K562 (cell line): Measurements from ENCODE around the gene PRKAR2B. TPM values are rescaled to one million over a fixed set of nuclear protein-coding genes. Genes with fewer than 3 reads are reported as not detected.

ENCODE experiments used
- CHD7 ChIP-seq: fragments of 200-600 bp; sonication (generic); IDR thresholded peaks from one replicate; pipeline ENCODE4 v1.6.1; 2012; ENCODE audit warnings: mild to moderate bottlenecking, low read depth, low read length, inconsistent platforms
- NCOA2 ChIP-seq, 2 experiments: fragments of 450-650 bp; IDR thresholded peaks; 2 replicates each; pipeline ENCODE4 v1.6.1; 2018; ENCODE audit warnings: mild to moderate bottlenecking in 2 of 2, moderate library complexity in 1 of 2; ENCODE audit not compliant: partially characterized antibody in 2 of 2
- NR1H2 ChIP-seq: sonication (generic); formaldehyde crosslinking; IDR thresholded peaks from 2 replicates; pipeline ENCODE4 v1.4.0; 2020; ENCODE audit warnings: mild to moderate bottlenecking, missing genetic modification reagents
- PCBP1 ChIP-seq: fragments of 200-400 bp; formaldehyde crosslinking; IDR thresholded peaks from 2 replicates; pipeline ENCODE4 v1.6.1; 2018; ENCODE audit warnings: mild to moderate bottlenecking, low read depth, low read length; ENCODE audit not compliant: poor library complexity, severe bottlenecking
- SIN3B ChIP-seq: fragments of 450-650 bp; IDR thresholded peaks from 2 replicates; pipeline ENCODE4 v1.6.1; 2017; ENCODE audit warnings: low read depth, mild to moderate bottlenecking, moderate library complexity
- SRSF9 ChIP-seq: fragments of 200-400 bp; formaldehyde crosslinking; IDR thresholded peaks from 2 replicates; pipeline ENCODE4 v1.6.1; 2017; ENCODE audit warnings: low read depth, low read length, borderline replicate concordance
- TGIF2 ChIP-seq: sonication (generic); formaldehyde crosslinking; IDR thresholded peaks from 2 replicates; pipeline ENCODE4 v1.8.1; 2022; ENCODE audit warnings: mild to moderate bottlenecking, missing genetic modification reagents, moderate library complexity
- YY1 ChIP-seq, 3 experiments: IDR thresholded peaks; 2 replicates each; pipeline ENCODE4 v1.6.1; 2011; ENCODE audit warnings: low read length in 2 of 3, mild to moderate bottlenecking in 2 of 3, moderate library complexity in 2 of 3, borderline replicate concordance in 1 of 3, control low read depth in 1 of 3, low read depth in 1 of 3; ENCODE audit not compliant: insufficient read depth in 3 of 3, insufficient replicate concordance in 2 of 3, control insufficient read depth in 1 of 3, insufficient read length in 1 of 3; ENCODE audit errors: extremely low read depth in 1 of 3
- ZNF224 ChIP-seq: sonication (generic); formaldehyde crosslinking; IDR thresholded peaks from 2 replicates; pipeline ENCODE4 v1.8.0; 2022; ENCODE audit warnings: mild to moderate bottlenecking, missing genetic modification reagents
- ZNF24 ChIP-seq: fragments of 450-650 bp; IDR thresholded peaks from 2 replicates; pipeline ENCODE4 v1.6.1; 2016
- ZNF592 ChIP-seq: fragments of 450-650 bp; IDR thresholded peaks from 2 replicates; pipeline ENCODE4 v1.6.1; 2017; ENCODE audit warnings: antibody characterized with exemption, mild to moderate bottlenecking
- polyA plus RNA-seq, 8 experiments: library from polyadenylated mRNA; depleted of rRNA in 4 of 8; stranded (reverse) in 5 of 8; unstranded in 3 of 8; fragments of >200 nt; fragmentation: Nextera tagmentation in 2 of 8; fragmentation: Illumina TruSeq in 1 of 8; extraction: Ambion mirVana in 2 of 8; extraction: Trizol in 1 of 8; gene quantifications; 2 replicates each; pipeline versions ENCODE4 v1.2.1 to v1.2.3, GENCODE V29; 2011 to 2014; ENCODE audit warnings: inconsistent platforms in 1 of 8, missing spikeins in 1 of 8
- total RNA-seq, 7 experiments: library from RNA; depleted of rRNA in 6 of 7; stranded (reverse); fragments of >200 nt in 6 of 7; fragmentation: Illumina TruSeq in 2 of 7; extraction: Trizol in 2 of 7; gene quantifications; 2 replicates each; pipeline versions ENCODE4 v1.2.1 to v1.2.3, GENCODE V29; 2011 to 2021; ENCODE audit warnings: low replicate concordance in 1 of 7

The PRKAR2B gene
- total and polyA plus RNA-seq, 9 of the 15 experiments (the other 6 are each of a cell fraction or from before 2014, with no cell fraction given): 59.0 to 173 (median 129) TPM

GRCh38 chr7:107016312-107016711, 28.2 kb upstream of the PRKAR2B start (continued):
- no peak for TF ChIP-seq CHD7
- no peak for TF ChIP-seq PCBP1
- TF ChIP-seq SRSF9: no peak
- no peak for TF ChIP-seq ZNF224 (CRISPR knock-in tag)
- no peak for TF ChIP-seq TGIF2
- TF ChIP-seq ZNF24: no peak
- TF ChIP-seq NR1H2 (CRISPR knock-in tag): no peak
- peak; percentile 47; the same call in 1 of the 2 replicates for TF ChIP-seq ZNF592
- no peak for TF ChIP-seq SIN3B
- no peak for TF ChIP-seq YY1 (IDR thresholded peaks at IDR 0.05; ENCODE audit: borderline replicate concordance in 1 of 3, control insufficient read depth in 1 of 3, extremely low read depth in 1 of 3, insufficient read depth in 3 of 3, insufficient read length in 1 of 3, insufficient replicate concordance in 2 of 3, low read depth in 1 of 3, low read length in 2 of 3)
- peak in 1 of 2 experiments; percentile 54 for TF ChIP-seq NCOA2 (IDR thresholded peaks at IDR 0.05; ENCODE audit: partially characterized antibody in 2 of 2)
